HCT116 (cell line): ENCODE measurements around the gene KHDRBS2. TPM values are rescaled to one million over a fixed set of nuclear protein-coding genes. Genes with fewer than 3 reads are reported as not detected.

Source experiments
- ATAC-seq: fragments of 200-7000 bp; cut with Tn5 transposase; 2 replicates; pipeline ENCODE4 v1.9.1; 2020; ENCODE audit warnings: mild to moderate bottlenecking, moderate library complexity
- BruUV-seq: library from RNA; stranded (reverse); fragments of 400-500 nt; replicated peaks from 2 replicates; lab custom pipeline; 2021; lab: Mats Ljungman, UMichigan
- CTCF ChIA-PET: fragments of 300-600 bp; sonication (Branson Sonifier 250); formaldehyde crosslinking; loops from one replicate; lab custom pipeline; 2021; ENCODE audit warnings: antibody characterized with exemption; lab: Charles Lee
- POLR2A ChIA-PET: fragments of 300-600, 350-600 bp; sonication (Branson Sonifier 250); formaldehyde crosslinking; loops from one replicate; lab custom pipeline; 2021; ENCODE audit warnings: antibody characterized with exemption; lab: Charles Lee
- RAD21 ChIA-PET, 2 experiments: fragments of 300-600 bp; sonication (Branson Sonifier 250); formaldehyde crosslinking; loops; one replicate each; lab custom pipeline; 2023; ENCODE audit warnings: low total read pairs in 2 of 2; ENCODE audit not compliant: uncharacterized antibody in 2 of 2, unreplicated experiment in 2 of 2, low non-redundant PET in 1 of 2; lab: Charles Lee
- DNase-seq: peaks from one replicate; pipeline ENCODE4 v3.0.0-alpha.2; 2010; ENCODE audit warnings: low read depth, low spot score
- H2AFZ ChIP-seq: fragments of 200-600 bp; shearing (Covaris generic), sonication (generic); 2 replicates; pipeline ENCODE4 v1.6.1; 2017; ENCODE audit warnings: low read depth, mixed run types, mixed read lengths, antibody characterized with exemption, low read length; ENCODE audit not compliant: poor library complexity, severe bottlenecking
- H3K27ac ChIP-seq: 2 replicates; pipeline ENCODE4 v1.5.1; 2012; ENCODE audit warnings: low read depth, low read length
- H3K27me3 ChIP-seq: fragments of 200-600 bp; sonication (generic); 2 replicates; pipeline ENCODE4 v1.6.1; 2016; ENCODE audit warnings: mixed run types, low read length, mixed read lengths; ENCODE audit not compliant: insufficient read depth
- H3K36me3 ChIP-seq, 2 experiments: fragments of 200-500 bp in 1 of 2; fragments of 200-600 bp in 1 of 2; sonication (Bioruptor generic) in 1 of 2; sonication (generic) in 1 of 2; 2 replicates each; pipeline versions ENCODE4 v1.5.1 to v1.6.1; 2014 to 2016; ENCODE audit warnings: low read length in 2 of 2, inconsistent platforms in 1 of 2, mixed read lengths in 1 of 2, mixed run types in 1 of 2; ENCODE audit not compliant: insufficient read depth in 2 of 2, control insufficient read depth in 1 of 2
- H3K4me1 ChIP-seq, 2 experiments: fragments of 200-600 bp in 1 of 2; sonication (generic) in 1 of 2; 2 replicates each; pipeline versions ENCODE4 v1.5.1 to v1.6.1; 2012 to 2017; ENCODE audit warnings: low read length in 2 of 2, inconsistent platforms in 1 of 2, mild to moderate bottlenecking in 1 of 2, mixed read lengths in 1 of 2, mixed run types in 1 of 2, moderate library complexity in 1 of 2; ENCODE audit not compliant: insufficient read depth in 2 of 2, control insufficient read depth in 1 of 2
- H3K4me2 ChIP-seq: fragments of 200-600 bp; sonication (generic); 2 replicates; pipeline ENCODE4 v1.6.1; 2017; ENCODE audit warnings: mixed run types, low read length, mixed read lengths
- H3K4me3 ChIP-seq, 2 experiments: fragments of 200-600 bp in 1 of 2; sonication (generic) in 1 of 2; replicated peaks in 1 of 2; 2 replicates each; pipeline ENCODE4 v1.5.1; 2011 to 2016; ENCODE audit warnings: low read length in 2 of 2, control low read depth in 1 of 2, low read depth in 1 of 2, mild to moderate bottlenecking in 1 of 2, mixed read lengths in 1 of 2, mixed run types in 1 of 2
- H3K79me2 ChIP-seq: fragments of 200-600 bp; sonication (generic); 2 replicates; pipeline ENCODE4 v1.6.1; 2017; ENCODE audit warnings: mild to moderate bottlenecking, mixed run types, low read length, moderate library complexity, mixed read lengths; ENCODE audit not compliant: insufficient read depth
- H3K9ac ChIP-seq: fragments of 200-600 bp; sonication (generic); 2 replicates; pipeline ENCODE4 v1.6.1; 2016; ENCODE audit warnings: low read length, mixed read lengths
- H3K9me2 ChIP-seq: fragments of 200-600 bp; sonication (generic), shearing (Covaris generic); 2 replicates; pipeline ENCODE4 v1.6.1; 2017; ENCODE audit warnings: mixed run types, mild to moderate bottlenecking, moderate library complexity; ENCODE audit not compliant: insufficient read depth
- H3K9me3 ChIP-seq, 2 experiments: fragments of 200-500 bp in 1 of 2; fragments of 200-600 bp in 1 of 2; sonication (Bioruptor generic) in 1 of 2; sonication (generic) in 1 of 2; 2 replicates each; pipeline ENCODE4 v1.6.1; 2014 to 2017; ENCODE audit warnings: low read length in 2 of 2, mixed read lengths in 2 of 2, inconsistent platforms in 1 of 2, low read depth in 1 of 2, mild to moderate bottlenecking in 1 of 2, mixed run types in 1 of 2, moderate library complexity in 1 of 2; ENCODE audit not compliant: control insufficient read depth in 1 of 2, insufficient read depth in 1 of 2
- H4K20me1 ChIP-seq: fragments of 200-600 bp; sonication (generic), shearing (Covaris generic); 2 replicates; pipeline ENCODE4 v1.6.1; 2017; ENCODE audit warnings: mixed run types, mild to moderate bottlenecking, moderate library complexity; ENCODE audit not compliant: insufficient read depth
- CBX3 ChIP-seq: IDR thresholded peaks from 2 replicates; pipeline ENCODE4 v1.6.1; 2012; ENCODE audit warnings: low read depth
- CEBPB ChIP-seq: IDR thresholded peaks from 2 replicates; pipeline ENCODE4 v1.6.1; 2012; ENCODE audit warnings: low read depth
- EGR1 ChIP-seq: IDR thresholded peaks from 2 replicates; pipeline ENCODE4 v1.6.1; 2012; ENCODE audit warnings: low read depth
- ELF1 ChIP-seq: IDR thresholded peaks from 2 replicates; pipeline ENCODE4 v1.6.1; 2012; ENCODE audit warnings: low read depth, borderline replicate concordance
- EZH2 ChIP-seq: fragments of 200-600 bp; sonication (generic); IDR thresholded peaks from 2 replicates; pipeline ENCODE4 v1.6.1; 2017; ENCODE audit warnings: antibody characterized with exemption, mixed run types
- EZH2phosphoT487 ChIP-seq: fragments of 200-600 bp; IDR thresholded peaks from 2 replicates; pipeline ENCODE4 v1.6.1; 2018; ENCODE audit warnings: antibody characterized with exemption, borderline replicate concordance
- FOSL1 ChIP-seq: IDR thresholded peaks from 2 replicates; pipeline ENCODE4 v1.6.1; 2012; ENCODE audit warnings: low read depth
- JUND ChIP-seq: IDR thresholded peaks from 2 replicates; pipeline ENCODE4 v1.6.1; 2012
- RAD21 ChIP-seq: IDR thresholded peaks from 2 replicates; pipeline ENCODE4 v1.6.1; 2012; ENCODE audit warnings: low read depth, mild to moderate bottlenecking
- SP1 ChIP-seq: IDR thresholded peaks from 2 replicates; pipeline ENCODE4 v1.6.1; 2012; ENCODE audit warnings: low read depth
- SRF ChIP-seq: IDR thresholded peaks from 2 replicates; pipeline ENCODE4 v1.6.1; 2012; ENCODE audit warnings: low read depth
- TCF7L2 ChIP-seq: IDR thresholded peaks from 2 replicates; pipeline ENCODE4 v1.7.0; 2011; ENCODE audit warnings: borderline replicate concordance, inconsistent platforms; ENCODE audit not compliant: insufficient read depth, insufficient read length; ENCODE audit errors: extremely low read depth
- YY1 ChIP-seq: IDR thresholded peaks from 2 replicates; pipeline ENCODE4 v1.6.1; 2011; ENCODE audit warnings: low read length, low read depth, moderate library complexity, mild to moderate bottlenecking; ENCODE audit not compliant: insufficient replicate concordance; ENCODE audit errors: extremely low read depth
- ZFX ChIP-seq: fragments of 450-650 bp; IDR thresholded peaks from 2 replicates; pipeline ENCODE4 v1.6.1; 2017
- ZNF274 ChIP-seq: fragments of 200-500 bp; sonication (Bioruptor generic); IDR thresholded peaks from 2 replicates; pipeline ENCODE4 v1.6.1; 2014; ENCODE audit warnings: mild to moderate bottlenecking, low read depth, low read length, inconsistent platforms
- intact Hi-C: fragments of 100-400 bp; cut with micrococcal nuclease; formaldehyde crosslinking; loops from 2 replicates; pipeline ENCODE4 v1.10.0; 2022
- total RNA-seq: library from RNA; stranded (reverse); gene quantifications from one replicate; pipeline ENCODE4 v1.2.1, GENCODE V29; 2021; ENCODE audit not compliant: unreplicated experiment
- TF ChIP-seq, protein P1 (sequence below): IDR thresholded peaks from 2 replicates; pipeline ENCODE4 v1.6.1; 2011; ENCODE audit warnings: mild to moderate bottlenecking, low read length, moderate library complexity; ENCODE audit not compliant: insufficient replicate concordance; ENCODE audit errors: extremely low read depth
- TF ChIP-seq, protein P2 (sequence below), 3 experiments: fragments of 200-600 bp in 1 of 3; sonication (generic) in 1 of 3; IDR thresholded peaks in 2 of 3; conservative IDR thresholded peaks in 1 of 3; 2 replicates each; pipeline ENCODE4 v1.5.1; 2012 to 2017; ENCODE audit warnings: low read depth in 2 of 3, low read length in 2 of 3, antibody characterized with exemption in 1 of 3, borderline replicate concordance in 1 of 3, control low read depth in 1 of 3, mild to moderate bottlenecking in 1 of 3, mixed read lengths in 1 of 3, mixed run types in 1 of 3, moderate library complexity in 1 of 3; ENCODE audit not compliant: insufficient read depth in 1 of 3
- TF ChIP-seq, protein P3 (sequence below): IDR thresholded peaks from 2 replicates; pipeline ENCODE4 v1.6.1; 2012
- TF ChIP-seq, protein P4 (sequence below): IDR thresholded peaks from 2 replicates; pipeline ENCODE4 v1.6.1; 2012
- TF ChIP-seq, protein P5 (sequence below): IDR thresholded peaks from 2 replicates; pipeline ENCODE4 v1.6.1; 2012; ENCODE audit warnings: low read depth

The KHDRBS2 gene
- total RNA-seq, 1 experiment from 2014 or later, result not detected

DNA sequence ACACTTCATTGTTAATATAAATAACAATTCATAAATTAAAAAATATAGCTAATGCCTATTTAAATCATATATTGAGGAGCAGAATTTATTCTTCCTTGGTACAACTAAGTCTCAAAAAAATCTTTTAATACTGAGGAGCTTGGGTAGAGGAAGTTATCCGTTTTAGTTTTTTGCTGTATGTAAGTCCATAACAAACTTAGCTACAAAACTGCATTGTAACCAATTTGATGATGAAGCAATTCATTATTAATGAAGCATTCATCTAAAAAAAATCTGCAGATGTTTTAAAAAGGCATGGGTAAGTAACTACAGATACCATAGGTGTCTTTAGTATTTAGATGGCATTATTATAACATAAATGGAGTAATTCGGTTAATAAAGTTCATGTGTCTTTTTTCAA is 1.3 kb downstream of the KHDRBS2 start:
- no peak overlapping the region for H3K27ac ChIP-seq
- H3K36me3 ChIP-seq, result no peaks in the 10 kb centered on the region
- TF ChIP-seq, protein P1, sequence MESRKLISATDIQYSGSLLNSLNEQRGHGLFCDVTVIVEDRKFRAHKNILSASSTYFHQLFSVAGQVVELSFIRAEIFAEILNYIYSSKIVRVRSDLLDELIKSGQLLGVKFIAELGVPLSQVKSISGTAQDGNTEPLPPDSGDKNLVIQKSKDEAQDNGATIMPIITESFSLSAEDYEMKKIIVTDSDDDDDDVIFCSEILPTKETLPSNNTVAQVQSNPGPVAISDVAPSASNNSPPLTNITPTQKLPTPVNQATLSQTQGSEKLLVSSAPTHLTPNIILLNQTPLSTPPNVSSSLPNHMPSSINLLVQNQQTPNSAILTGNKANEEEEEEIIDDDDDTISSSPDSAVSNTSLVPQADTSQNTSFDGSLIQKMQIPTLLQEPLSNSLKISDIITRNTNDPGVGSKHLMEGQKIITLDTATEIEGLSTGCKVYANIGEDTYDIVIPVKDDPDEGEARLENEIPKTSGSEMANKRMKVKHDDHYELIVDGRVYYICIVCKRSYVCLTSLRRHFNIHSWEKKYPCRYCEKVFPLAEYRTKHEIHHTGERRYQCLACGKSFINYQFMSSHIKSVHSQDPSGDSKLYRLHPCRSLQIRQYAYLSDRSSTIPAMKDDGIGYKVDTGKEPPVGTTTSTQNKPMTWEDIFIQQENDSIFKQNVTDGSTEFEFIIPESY, result no peak
- TF ChIP-seq RAD21, result no peak
- no peak for TF ChIP-seq CBX3
- no peak for TF ChIP-seq TCF7L2
- TF ChIP-seq CEBPB, result no peak
- no peak for TF ChIP-seq SRF
- TF ChIP-seq EZH2, result no peak
- no peak for TF ChIP-seq ZNF274
- TF ChIP-seq, protein P2, sequence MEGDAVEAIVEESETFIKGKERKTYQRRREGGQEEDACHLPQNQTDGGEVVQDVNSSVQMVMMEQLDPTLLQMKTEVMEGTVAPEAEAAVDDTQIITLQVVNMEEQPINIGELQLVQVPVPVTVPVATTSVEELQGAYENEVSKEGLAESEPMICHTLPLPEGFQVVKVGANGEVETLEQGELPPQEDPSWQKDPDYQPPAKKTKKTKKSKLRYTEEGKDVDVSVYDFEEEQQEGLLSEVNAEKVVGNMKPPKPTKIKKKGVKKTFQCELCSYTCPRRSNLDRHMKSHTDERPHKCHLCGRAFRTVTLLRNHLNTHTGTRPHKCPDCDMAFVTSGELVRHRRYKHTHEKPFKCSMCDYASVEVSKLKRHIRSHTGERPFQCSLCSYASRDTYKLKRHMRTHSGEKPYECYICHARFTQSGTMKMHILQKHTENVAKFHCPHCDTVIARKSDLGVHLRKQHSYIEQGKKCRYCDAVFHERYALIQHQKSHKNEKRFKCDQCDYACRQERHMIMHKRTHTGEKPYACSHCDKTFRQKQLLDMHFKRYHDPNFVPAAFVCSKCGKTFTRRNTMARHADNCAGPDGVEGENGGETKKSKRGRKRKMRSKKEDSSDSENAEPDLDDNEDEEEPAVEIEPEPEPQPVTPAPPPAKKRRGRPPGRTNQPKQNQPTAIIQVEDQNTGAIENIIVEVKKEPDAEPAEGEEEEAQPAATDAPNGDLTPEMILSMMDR (IDR thresholded peaks at IDR 0.05 in 2 of 3, conservative IDR thresholded peaks at IDR 0.05 in 1 of 3; ENCODE audit: borderline replicate concordance in 1 of 3, insufficient read depth in 1 of 3, low read depth in 2 of 3, low read length in 2 of 3), result no peak
- TF ChIP-seq EZH2phosphoT487, result no peak
- no peak for TF ChIP-seq JUND
- TF ChIP-seq, protein P3, sequence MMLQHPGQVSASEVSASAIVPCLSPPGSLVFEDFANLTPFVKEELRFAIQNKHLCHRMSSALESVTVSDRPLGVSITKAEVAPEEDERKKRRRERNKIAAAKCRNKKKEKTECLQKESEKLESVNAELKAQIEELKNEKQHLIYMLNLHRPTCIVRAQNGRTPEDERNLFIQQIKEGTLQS, result no peak
- TF ChIP-seq SP1, result no peak
- no peak for TF ChIP-seq EGR1
- no peak for TF ChIP-seq FOSL1
- TF ChIP-seq ZFX, result no peak
- TF ChIP-seq ELF1, result no peak
- TF ChIP-seq, protein P4, sequence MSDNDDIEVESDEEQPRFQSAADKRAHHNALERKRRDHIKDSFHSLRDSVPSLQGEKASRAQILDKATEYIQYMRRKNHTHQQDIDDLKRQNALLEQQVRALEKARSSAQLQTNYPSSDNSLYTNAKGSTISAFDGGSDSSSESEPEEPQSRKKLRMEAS, result no peak
- TF ChIP-seq, protein P5, sequence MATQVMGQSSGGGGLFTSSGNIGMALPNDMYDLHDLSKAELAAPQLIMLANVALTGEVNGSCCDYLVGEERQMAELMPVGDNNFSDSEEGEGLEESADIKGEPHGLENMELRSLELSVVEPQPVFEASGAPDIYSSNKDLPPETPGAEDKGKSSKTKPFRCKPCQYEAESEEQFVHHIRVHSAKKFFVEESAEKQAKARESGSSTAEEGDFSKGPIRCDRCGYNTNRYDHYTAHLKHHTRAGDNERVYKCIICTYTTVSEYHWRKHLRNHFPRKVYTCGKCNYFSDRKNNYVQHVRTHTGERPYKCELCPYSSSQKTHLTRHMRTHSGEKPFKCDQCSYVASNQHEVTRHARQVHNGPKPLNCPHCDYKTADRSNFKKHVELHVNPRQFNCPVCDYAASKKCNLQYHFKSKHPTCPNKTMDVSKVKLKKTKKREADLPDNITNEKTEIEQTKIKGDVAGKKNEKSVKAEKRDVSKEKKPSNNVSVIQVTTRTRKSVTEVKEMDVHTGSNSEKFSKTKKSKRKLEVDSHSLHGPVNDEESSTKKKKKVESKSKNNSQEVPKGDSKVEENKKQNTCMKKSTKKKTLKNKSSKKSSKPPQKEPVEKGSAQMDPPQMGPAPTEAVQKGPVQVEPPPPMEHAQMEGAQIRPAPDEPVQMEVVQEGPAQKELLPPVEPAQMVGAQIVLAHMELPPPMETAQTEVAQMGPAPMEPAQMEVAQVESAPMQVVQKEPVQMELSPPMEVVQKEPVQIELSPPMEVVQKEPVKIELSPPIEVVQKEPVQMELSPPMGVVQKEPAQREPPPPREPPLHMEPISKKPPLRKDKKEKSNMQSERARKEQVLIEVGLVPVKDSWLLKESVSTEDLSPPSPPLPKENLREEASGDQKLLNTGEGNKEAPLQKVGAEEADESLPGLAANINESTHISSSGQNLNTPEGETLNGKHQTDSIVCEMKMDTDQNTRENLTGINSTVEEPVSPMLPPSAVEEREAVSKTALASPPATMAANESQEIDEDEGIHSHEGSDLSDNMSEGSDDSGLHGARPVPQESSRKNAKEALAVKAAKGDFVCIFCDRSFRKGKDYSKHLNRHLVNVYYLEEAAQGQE, result no peak
- no peak for TF ChIP-seq YY1
- TF ChIP-seq, all 23 proteins: peak for 0
- H3K4me2 ChIP-seq, result no peak overlapping the region
- POLR2A ChIA-PET, result no interaction called here
- H3K4me1 ChIP-seq, result no peaks in the 10 kb centered on the region
- CTCF ChIA-PET, result no interaction called here
- RAD21 ChIA-PET, result no interaction called here
- no peak overlapping the region for H3K9ac ChIP-seq
- H3K27me3 ChIP-seq, result no peaks in the 10 kb centered on the region
- H3K4me3 ChIP-seq, result no peak overlapping the region
- H3K79me2 ChIP-seq, result no peaks in the 10 kb centered on the region
- no peaks in the 10 kb centered on the region for H4K20me1 ChIP-seq
- no TSS peak for BruUV-seq
- no peak overlapping the region for H2AFZ ChIP-seq
- intact Hi-C loops, result no loop called here
- no peak for ATAC-seq
- no peak for DNase-seq
- no peaks in the 10 kb centered on the region for H3K9me2 ChIP-seq
- H3K9me3 ChIP-seq, result peaks cover 0 to 16% of the 10 kb centered on the region in 2 experiments; a peak in 2 of 4 replicates
